Measurements from ENCODE around the gene CPSF4.

GRCh38 chr7:99455874-99456273 is 17.1 kb downstream of the CPSF4 start:
- no peak for TF ChIP-seq BHLHE40 (IDR thresholded peaks at IDR 0.05; ENCODE audit: borderline replicate concordance)
- no peak for TF ChIP-seq SUZ12 (IDR thresholded peaks at IDR 0.05)
- no peak for TF ChIP-seq HDGF (IDR thresholded peaks at IDR 0.05; ENCODE audit: borderline replicate concordance)
- TF ChIP-seq ELF4 (IDR thresholded peaks at IDR 0.05), result no peak
